SK-MEL-5 (cell line): ENCODE measurements around the gene OR51L1. TPM values are rescaled to one million over a fixed set of nuclear protein-coding genes. Genes with fewer than 3 reads are reported as not detected.
"Not testable (repeated sequence)": the region's sequence is repeated elsewhere in the genome, so short reads cannot be mapped to it uniquely, and the experiment has no call there.

Experiments
- DNase-seq: peaks from one replicate; pipeline ENCODE4 v3.0.0-alpha.2; 2016; ENCODE audit warnings: low read depth, low spot score
- in situ Hi-C: cut with HindIII; loops from 2 replicates; pipeline ENCODE4 v1.10.0; 2016; ENCODE audit warnings: low sequenced_read_pairs, high pct_unique_total_duplicates, low pct_unique_long_range_greater_than_20kb
- polyA plus RNA-seq, 2 experiments: library from polyadenylated mRNA; depleted of rRNA; stranded (reverse); fragments of >200 nt; gene quantifications; 2 replicates each; pipeline ENCODE4 v1.2.3, GENCODE V29; 2015
- total RNA-seq: library from RNA; depleted of rRNA; stranded (reverse); fragments of >200 nt; shearing (Covaris generic); gene quantifications from 2 replicates; pipeline ENCODE4 v1.2.3, GENCODE V29; 2014; rRNA removed

Gene OR51L1
- total RNA-seq = not detected in 2 replicates
- not detected in 2 replicates for polyA plus RNA-seq (2015; cell fraction: cytosol; rRNA removed)
- polyA plus RNA-seq (2015; cell fraction: nucleus; rRNA removed) = not detected in 2 replicates

GRCh38 chr11:4994551-4994950 is at the start of gene OR51L1:
OR51L1 (plus strand) TSS chr11:4994851; CDS start chr11:4998983, 4,132 bp downstream.
- in situ Hi-C loops = no loop called here
- no peak for DNase-seq

GRCh38 chr11:4947505-4947904 is 47.1 kb upstream of the OR51L1 start, which contains the start of gene OR51A4:
OR51A4 (minus strand) TSS chr11:4947605; CDS start chr11:4947100, 505 bp downstream.
- no peak for DNase-seq

GRCh38 chr11:4955613-4956012 is 39.0 kb upstream of the OR51L1 start, which contains the start of gene OR51A2:
OR51A2 (minus strand) TSS chr11:4955713; CDS start chr11:4955713, 0 bp downstream.
- DNase-seq, in situ Hi-C loops: not testable (repeated sequence)

More at GRCh38 chr11:4947505-4947904, 47.1 kb upstream of the OR51L1 start, which contains the start of gene OR51A4:
- in situ Hi-C loops = no loop called here

- no peak for DNase-seq
- in situ Hi-C loops = no loop called here
Measured at GRCh38 chr11:4957396-4957795, 37.3 kb upstream of the OR51L1 start.

GRCh38 chr11:4960877-4961276 is 33.8 kb upstream of the OR51L1 start:
- DNase-seq = no peak
- in situ Hi-C loops = no loop called here

- in situ Hi-C loops = no loop called here
- no peak for DNase-seq
Measured at GRCh38 chr11:4962816-4963215, 31.8 kb upstream of the OR51L1 start.

- in situ Hi-C loops = no loop called here
- no peak for DNase-seq
Measured at GRCh38 chr11:4975436-4975835, 19.2 kb upstream of the OR51L1 start.

GRCh38 chr11:4979036-4979435 is 15.6 kb upstream of the OR51L1 start:
- DNase-seq = no peak
- in situ Hi-C loops = no loop called here

GRCh38 chr11:4982678-4983077 is 12.0 kb upstream of the OR51L1 start:
- in situ Hi-C loops = no loop called here

GRCh38 chr11:4983841-4984240 is 10.8 kb upstream of the OR51L1 start:
- in situ Hi-C loops = no loop called here
- no peak for DNase-seq

More at GRCh38 chr11:4982678-4983077, 12.0 kb upstream of the OR51L1 start:
- no peak for DNase-seq

GRCh38 chr11:4991060-4991459 is 3.6 kb upstream of the OR51L1 start:
- in situ Hi-C loops = no loop called here
- DNase-seq = peak; percentile 6

- in situ Hi-C loops = no loop called here
- peak; percentile 74 for DNase-seq
Measured at GRCh38 chr11:5004424-5005274, 10.0 kb downstream of the OR51L1 start.

GRCh38 chr11:5007561-5007960 is 12.9 kb downstream of the OR51L1 start:
- DNase-seq = peak; percentile 10
- in situ Hi-C loops = no loop called here

GRCh38 chr11:5011254-5011653 is 16.6 kb downstream of the OR51L1 start:
- no peak for DNase-seq
- in situ Hi-C loops = no loop called here

GRCh38 chr11:5013012-5013411 is 18.4 kb downstream of the OR51L1 start:
- DNase-seq = no peak
- in situ Hi-C loops = no loop called here

- no peak for DNase-seq
- in situ Hi-C loops = no loop called here
Measured at GRCh38 chr11:5021996-5022395, 27.3 kb downstream of the OR51L1 start.

GRCh38 chr11:5036669-5037068 is 42.0 kb downstream of the OR51L1 start:
- no peak for DNase-seq
- in situ Hi-C loops = no loop called here

- DNase-seq = no peak
Measured at GRCh38 chr11:5037926-5038325, 43.3 kb downstream of the OR51L1 start.

GRCh38 chr11:5038341-5038740 is 43.7 kb downstream of the OR51L1 start:
- in situ Hi-C loops = no loop called here

More at GRCh38 chr11:5037926-5038325, 43.3 kb downstream of the OR51L1 start:
- in situ Hi-C loops = no loop called here

More at GRCh38 chr11:5038341-5038740, 43.7 kb downstream of the OR51L1 start:
- no peak for DNase-seq
